WTC11 (cell line): Measurements from ENCODE around the gene GIGYF2. TPM values are rescaled to one million over a fixed set of nuclear protein-coding genes. Genes with fewer than 3 reads are reported as not detected.

Source experiments
- ATAC-seq: fragments of 200-7000 bp; cut with Tn5 transposase; 2 replicates; pipeline ENCODE4 v1.10.0; 2021; ENCODE audit warnings: mild to moderate bottlenecking, moderate library complexity
- CTCF ChIA-PET: fragments of 300-600 bp; sonication (Branson Sonifier 250); formaldehyde crosslinking; loops from one replicate; lab custom pipeline; 2021; ENCODE audit warnings: antibody characterized with exemption; lab: Charles Lee
- POLR2A ChIA-PET: fragments of 350-600 bp; sonication (Branson Sonifier 250); formaldehyde crosslinking; loops from one replicate; lab custom pipeline; 2021; ENCODE audit warnings: antibody characterized with exemption; lab: Charles Lee
- DNase-seq: peaks from one replicate; pipeline ENCODE4 v3.0.0; 2021; ENCODE audit warnings: low spot score
- H3K27ac Mint-ChIP-seq: 2 replicates; pipeline ENCODE4 v1.8.0; 2021; ENCODE audit warnings: mixed read lengths
- H3K27me3 Mint-ChIP-seq: 2 replicates; pipeline ENCODE4 v1.8.0; 2021; ENCODE audit warnings: low read depth, mild to moderate bottlenecking, moderate library complexity, mixed read lengths
- H3K36me3 Mint-ChIP-seq: 2 replicates; pipeline ENCODE4 v1.8.0; 2021; ENCODE audit warnings: mixed read lengths
- H3K4me1 Mint-ChIP-seq: 2 replicates; pipeline ENCODE4 v1.8.0; 2022; ENCODE audit warnings: mixed read lengths
- H3K4me3 Mint-ChIP-seq: 2 replicates; pipeline ENCODE4 v1.8.0; 2021; ENCODE audit warnings: mild to moderate bottlenecking, moderate library complexity, mixed read lengths
- H3K9me3 Mint-ChIP-seq: 2 replicates; pipeline ENCODE4 v1.8.0; 2021; ENCODE audit warnings: mixed read lengths
- AFF4 ChIP-seq: sonication (generic); formaldehyde crosslinking; IDR thresholded peaks from 2 replicates; pipeline ENCODE4 v1.8.1; 2023; ENCODE audit warnings: mild to moderate bottlenecking, missing genetic modification reagents, borderline replicate concordance
- E2F1 ChIP-seq: sonication (generic); formaldehyde crosslinking; IDR thresholded peaks from 2 replicates; pipeline ENCODE4 v1.8.0; 2022; ENCODE audit warnings: mild to moderate bottlenecking, missing genetic modification reagents
- FOXK1 ChIP-seq: sonication (generic); formaldehyde crosslinking; IDR thresholded peaks from 2 replicates; pipeline ENCODE4 v1.8.0; 2022; ENCODE audit warnings: mild to moderate bottlenecking, moderate library complexity, missing genetic modification reagents
- GRHL2 ChIP-seq: fragments of 250-450 bp; sonication (Bioruptor Pico); IDR thresholded peaks from 2 replicates; pipeline ENCODE4 v1.8.0; 2022; ENCODE audit warnings: mild to moderate bottlenecking, moderate library complexity; ENCODE audit not compliant: insufficient replicate concordance, severe bottlenecking
- HMGXB4 ChIP-seq: sonication (generic); formaldehyde crosslinking; IDR thresholded peaks from 2 replicates; pipeline ENCODE4 v1.8.1; 2023; ENCODE audit warnings: mild to moderate bottlenecking, moderate library complexity, missing genetic modification reagents
- IRF2 ChIP-seq: sonication (generic); formaldehyde crosslinking; IDR thresholded peaks from 2 replicates; pipeline ENCODE4 v1.8.0; 2022; ENCODE audit warnings: low read depth, missing genetic modification reagents, borderline replicate concordance
- MLX ChIP-seq: sonication (generic); formaldehyde crosslinking; IDR thresholded peaks from 2 replicates; pipeline ENCODE4 v1.8.1; 2023; ENCODE audit warnings: mild to moderate bottlenecking, missing genetic modification reagents, moderate library complexity
- NFATC4 ChIP-seq: fragments of 250-450 bp; sonication (Bioruptor Pico); IDR thresholded peaks from 2 replicates; pipeline ENCODE4 v1.9.0; 2021; ENCODE audit warnings: mild to moderate bottlenecking
- NR2C2 ChIP-seq: sonication (generic); formaldehyde crosslinking; IDR thresholded peaks from 2 replicates; pipeline ENCODE4 v1.8.0; 2022; ENCODE audit warnings: mild to moderate bottlenecking, missing genetic modification reagents
- OVOL2 ChIP-seq: fragments of 250-450 bp; sonication (Bioruptor Pico); IDR thresholded peaks from 2 replicates; pipeline ENCODE4 v1.9.0; 2021; ENCODE audit warnings: mild to moderate bottlenecking, borderline replicate concordance
- PRRX2 ChIP-seq: fragments of 250-450 bp; sonication (Bioruptor Pico); IDR thresholded peaks from 2 replicates; pipeline ENCODE4 v1.8.0; 2021; ENCODE audit warnings: mild to moderate bottlenecking
- ZBTB21 ChIP-seq: sonication (generic); formaldehyde crosslinking; IDR thresholded peaks from 2 replicates; pipeline ENCODE4 v1.8.1; 2023; ENCODE audit warnings: mild to moderate bottlenecking, missing genetic modification reagents, borderline replicate concordance
- ZNF138 ChIP-seq: sonication (generic); formaldehyde crosslinking; conservative IDR thresholded peaks from 2 replicates; pipeline ENCODE4 v1.8.1; 2022; ENCODE audit warnings: mild to moderate bottlenecking, moderate library complexity, missing genetic modification reagents
- ZNF396 ChIP-seq: fragments of 250-450 bp; sonication (Bioruptor Pico); IDR thresholded peaks from 2 replicates; pipeline ENCODE4 v1.8.0; 2021; ENCODE audit warnings: mild to moderate bottlenecking, moderate library complexity, borderline replicate concordance
- total RNA-seq: library from RNA; stranded (reverse); gene quantifications from 3 replicates; pipeline ENCODE4 v1.2.3, GENCODE V29; 2021
- TF ChIP-seq, protein P1 (sequence below): fragments of 250-450 bp; sonication (Bioruptor Pico); IDR thresholded peaks from 2 replicates; pipeline ENCODE4 v1.9.0; 2021; ENCODE audit warnings: moderate library complexity, mild to moderate bottlenecking, inconsistent platforms, borderline replicate concordance
- TF ChIP-seq, protein P2 (sequence below): sonication (generic); formaldehyde crosslinking; IDR thresholded peaks from 2 replicates; pipeline ENCODE4 v1.8.0; 2022; ENCODE audit warnings: mild to moderate bottlenecking, missing genetic modification reagents
- TF ChIP-seq, protein P3 (sequence below): fragments of 250-450 bp; sonication (Bioruptor Pico); IDR thresholded peaks from 2 replicates; pipeline ENCODE4 v1.9.0; 2021; ENCODE audit warnings: mild to moderate bottlenecking
- TF ChIP-seq, protein P4 (sequence below): sonication (generic); formaldehyde crosslinking; IDR thresholded peaks from 2 replicates; pipeline ENCODE4 v1.8.1; 2022; ENCODE audit warnings: mild to moderate bottlenecking, missing genetic modification reagents, moderate library complexity, borderline replicate concordance

The GIGYF2 gene
- total RNA-seq, 1 experiment from 2014 or later = 53.1 TPM

DNA sequence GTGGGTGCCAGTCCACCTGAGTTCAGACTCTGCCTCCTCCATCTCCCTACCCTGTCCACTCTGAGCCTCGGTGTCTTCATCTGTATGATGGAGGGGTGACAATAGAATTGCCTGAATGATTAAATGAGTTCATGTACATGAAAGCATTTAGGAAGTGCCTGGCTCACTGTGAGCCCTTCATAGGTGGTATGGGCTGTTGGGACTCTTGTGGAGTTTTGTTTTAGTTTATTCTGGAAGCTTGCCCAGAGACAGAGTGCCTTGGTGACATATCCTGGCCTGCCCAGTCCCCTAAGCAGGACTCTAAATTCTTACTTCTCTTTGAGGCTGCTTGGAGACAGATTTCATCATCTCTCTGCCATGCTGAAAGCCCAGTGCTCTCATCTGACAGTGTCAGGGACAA, 24.5 kb upstream of the GIGYF2 start:
- H3K9me3 Mint-ChIP-seq = no peaks in the 10 kb centered on the region
- no peak overlapping the region for H3K27ac Mint-ChIP-seq
- DNase-seq = no peak
- no peak overlapping the region for H3K4me3 Mint-ChIP-seq
- TF ChIP-seq GRHL2 = no peak
- TF ChIP-seq FOXK1 (CRISPR knock-in tag) = no peak
- no peak for TF ChIP-seq PRRX2 (CRISPR knock-in tag)
- no peak for TF ChIP-seq OVOL2 (CRISPR knock-in tag)
- TF ChIP-seq ZNF396 (CRISPR knock-in tag) = no peak
- TF ChIP-seq, protein P1, sequence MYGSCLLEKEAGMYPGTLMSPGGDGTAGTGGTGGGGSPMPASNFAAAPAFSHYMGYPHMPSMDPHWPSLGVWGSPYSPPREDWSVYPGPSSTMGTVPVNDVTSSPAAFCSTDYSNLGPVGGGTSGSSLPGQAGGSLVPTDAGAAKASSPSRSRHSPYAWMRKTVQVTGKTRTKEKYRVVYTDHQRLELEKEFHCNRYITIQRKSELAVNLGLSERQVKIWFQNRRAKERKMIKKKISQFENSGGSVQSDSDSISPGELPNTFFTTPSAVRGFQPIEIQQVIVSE = no peak
- TF ChIP-seq AFF4 (CRISPR knock-in tag) = no peak
- no peak for TF ChIP-seq NR2C2 (CRISPR knock-in tag)
- TF ChIP-seq ZBTB21 (CRISPR knock-in tag) = no peak
- TF ChIP-seq, protein P2, sequence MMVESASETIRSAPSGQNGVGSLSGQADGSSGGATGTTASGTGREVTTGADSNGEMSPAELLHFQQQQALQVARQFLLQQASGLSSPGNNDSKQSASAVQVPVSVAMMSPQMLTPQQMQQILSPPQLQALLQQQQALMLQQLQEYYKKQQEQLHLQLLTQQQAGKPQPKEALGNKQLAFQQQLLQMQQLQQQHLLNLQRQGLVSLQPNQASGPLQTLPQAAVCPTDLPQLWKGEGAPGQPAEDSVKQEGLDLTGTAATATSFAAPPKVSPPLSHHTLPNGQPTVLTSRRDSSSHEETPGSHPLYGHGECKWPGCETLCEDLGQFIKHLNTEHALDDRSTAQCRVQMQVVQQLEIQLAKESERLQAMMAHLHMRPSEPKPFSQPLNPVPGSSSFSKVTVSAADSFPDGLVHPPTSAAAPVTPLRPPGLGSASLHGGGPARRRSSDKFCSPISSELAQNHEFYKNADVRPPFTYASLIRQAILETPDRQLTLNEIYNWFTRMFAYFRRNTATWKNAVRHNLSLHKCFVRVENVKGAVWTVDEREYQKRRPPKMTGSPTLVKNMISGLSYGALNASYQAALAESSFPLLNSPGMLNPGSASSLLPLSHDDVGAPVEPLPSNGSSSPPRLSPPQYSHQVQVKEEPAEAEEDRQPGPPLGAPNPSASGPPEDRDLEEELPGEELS (CRISPR knock-in tag) = no peak
- TF ChIP-seq NFATC4 (CRISPR knock-in tag) = no peak
- TF ChIP-seq, protein P3, sequence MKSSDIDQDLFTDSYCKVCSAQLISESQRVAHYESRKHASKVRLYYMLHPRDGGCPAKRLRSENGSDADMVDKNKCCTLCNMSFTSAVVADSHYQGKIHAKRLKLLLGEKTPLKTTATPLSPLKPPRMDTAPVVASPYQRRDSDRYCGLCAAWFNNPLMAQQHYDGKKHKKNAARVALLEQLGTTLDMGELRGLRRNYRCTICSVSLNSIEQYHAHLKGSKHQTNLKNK (CRISPR knock-in tag) = no peak
- TF ChIP-seq, protein P4, sequence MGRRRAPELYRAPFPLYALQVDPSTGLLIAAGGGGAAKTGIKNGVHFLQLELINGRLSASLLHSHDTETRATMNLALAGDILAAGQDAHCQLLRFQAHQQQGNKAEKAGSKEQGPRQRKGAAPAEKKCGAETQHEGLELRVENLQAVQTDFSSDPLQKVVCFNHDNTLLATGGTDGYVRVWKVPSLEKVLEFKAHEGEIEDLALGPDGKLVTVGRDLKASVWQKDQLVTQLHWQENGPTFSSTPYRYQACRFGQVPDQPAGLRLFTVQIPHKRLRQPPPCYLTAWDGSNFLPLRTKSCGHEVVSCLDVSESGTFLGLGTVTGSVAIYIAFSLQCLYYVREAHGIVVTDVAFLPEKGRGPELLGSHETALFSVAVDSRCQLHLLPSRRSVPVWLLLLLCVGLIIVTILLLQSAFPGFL (CRISPR knock-in tag) = no peak
- TF ChIP-seq HMGXB4 (CRISPR knock-in tag) = no peak
- no peak for TF ChIP-seq MLX
- no peak for TF ChIP-seq IRF2 (CRISPR knock-in tag)
- no peak for TF ChIP-seq E2F1 (CRISPR knock-in tag)
- no peak for TF ChIP-seq ZNF138 (CRISPR knock-in tag)
- POLR2A ChIA-PET = no interaction called here
- no peaks in the 10 kb centered on the region for H3K36me3 Mint-ChIP-seq
- CTCF ChIA-PET = no interaction called here
- no peaks in the 10 kb centered on the region for H3K4me1 Mint-ChIP-seq
- no peaks in the 10 kb centered on the region for H3K27me3 Mint-ChIP-seq
- ATAC-seq = no peak
